GM18517 (cell line): Measurements from ENCODE around the gene SLC6A8.
"Not testable (repeated sequence)": the region's sequence is repeated elsewhere in the genome, so short reads cannot be mapped to it uniquely, and the experiment has no call there.

Source experiments
- ATAC-seq: cut with Tn5 transposase; IDR thresholded peaks from one replicate; pipeline ENCODE4 v1.9.1; 2021; ENCODE audit warnings: mild to moderate bottlenecking, moderate library complexity; ENCODE audit not compliant: unreplicated experiment

SLC6A8 gene

DNA sequence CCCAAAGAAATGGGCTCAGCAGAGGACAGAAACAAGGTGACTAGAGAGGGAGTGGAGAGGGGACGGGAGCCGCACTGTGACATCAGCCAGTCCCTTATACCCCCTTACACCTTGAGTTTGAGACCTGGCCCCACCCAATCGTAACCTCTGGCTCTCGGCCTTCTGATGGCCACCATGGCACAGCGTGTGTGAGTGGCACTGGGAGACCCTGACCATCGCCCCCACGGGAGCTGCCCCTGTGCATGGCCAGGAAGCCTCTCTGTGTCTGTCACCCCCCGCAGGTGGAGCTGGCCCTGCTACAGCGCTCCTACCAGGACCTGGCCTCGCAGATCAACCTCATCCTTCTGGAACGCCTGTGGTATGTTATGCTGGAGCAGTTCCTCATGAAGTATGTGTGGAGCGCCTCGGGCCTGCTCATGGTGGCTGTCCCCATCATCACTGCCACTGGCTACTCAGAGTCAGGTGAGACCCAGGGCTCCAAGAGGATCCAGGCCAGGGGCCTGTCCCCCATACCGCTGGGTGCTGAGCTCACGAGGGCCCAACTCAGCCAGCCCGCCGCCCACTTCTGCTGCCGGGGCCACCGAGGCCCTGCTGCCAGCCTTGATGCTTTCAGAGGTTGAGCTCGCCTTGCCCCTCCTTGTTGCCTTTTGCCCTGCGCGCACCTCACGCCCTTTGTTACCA lies 41.4 kb downstream of the SLC6A8 start:
- no peak for ATAC-seq

DNA sequence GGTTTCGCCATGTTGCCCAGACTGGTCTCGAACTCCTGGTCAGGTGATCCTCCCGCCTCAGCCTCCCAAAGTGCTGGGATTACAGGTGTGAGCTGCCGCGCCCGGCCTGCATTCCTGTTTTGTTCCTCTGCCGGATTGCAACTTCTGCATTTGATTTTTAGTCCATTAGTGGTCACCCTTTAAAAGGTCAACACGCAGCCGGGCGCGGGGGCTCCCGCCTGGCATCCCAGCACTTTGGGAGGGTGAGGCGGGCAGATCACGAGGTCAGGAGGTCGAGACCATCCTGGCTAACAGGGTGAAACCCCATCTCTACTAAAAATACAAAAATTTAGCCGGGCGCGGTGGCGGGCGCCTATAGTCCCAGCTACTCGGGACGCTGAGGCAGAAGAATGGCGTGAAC lies 42.4 kb downstream of the SLC6A8 start:
- ATAC-seq, result not testable (repeated sequence)

DNA sequence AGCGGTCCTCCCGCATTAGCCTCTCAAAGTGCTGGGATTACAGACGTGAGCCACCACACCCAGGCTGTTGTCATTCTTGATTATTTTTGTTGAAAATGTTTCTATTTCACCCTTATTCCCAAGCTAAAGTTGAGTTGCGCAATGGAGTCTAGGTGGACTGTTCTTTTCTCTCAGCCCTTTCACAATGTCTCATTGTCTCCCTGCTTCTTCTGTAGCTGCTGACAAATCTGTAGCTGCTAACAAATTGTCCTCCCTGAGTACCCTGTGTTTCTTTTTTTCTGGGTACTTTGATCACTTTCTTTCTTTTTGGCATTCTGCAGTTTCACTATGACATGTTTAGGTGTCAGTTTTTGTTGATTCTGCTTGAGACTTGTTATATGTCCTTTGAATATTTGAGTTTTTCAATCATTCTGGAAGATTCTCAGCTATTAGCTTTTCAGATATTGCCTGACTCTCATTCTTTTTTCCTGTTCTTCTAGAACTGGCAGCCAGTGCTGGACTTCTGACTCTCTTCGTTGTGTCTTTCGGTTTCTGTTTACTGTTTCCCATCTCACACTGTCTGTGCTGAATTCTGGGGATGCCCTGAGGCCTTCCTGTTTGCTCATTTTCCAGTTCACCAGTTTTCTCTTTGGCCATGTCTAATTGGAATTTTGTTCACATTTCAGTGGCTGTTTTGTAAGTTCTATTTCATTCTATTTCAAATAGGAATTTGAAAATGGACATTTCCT lies 43.6 kb downstream of the SLC6A8 start:
- ATAC-seq, result no peak

DNA sequence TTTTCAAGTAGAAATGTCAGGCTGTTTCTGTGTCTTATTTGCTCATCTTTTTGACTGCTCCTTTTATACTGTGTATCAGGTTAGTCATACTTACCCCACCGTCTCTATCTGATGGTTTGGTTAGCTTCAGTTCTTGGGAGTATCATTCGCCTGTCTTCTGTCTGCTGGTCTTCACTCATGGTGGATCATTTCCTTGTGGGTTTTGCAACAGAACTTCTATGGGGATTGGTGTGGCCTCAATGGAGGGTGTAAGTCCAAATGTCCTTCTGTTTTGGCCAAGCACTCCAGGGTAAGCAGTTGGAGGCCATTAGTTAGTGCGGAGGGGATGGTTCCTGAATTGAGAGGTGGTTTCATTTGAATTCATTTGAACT lies 44.1 kb downstream of the SLC6A8 start:
- no peak for ATAC-seq

DNA sequence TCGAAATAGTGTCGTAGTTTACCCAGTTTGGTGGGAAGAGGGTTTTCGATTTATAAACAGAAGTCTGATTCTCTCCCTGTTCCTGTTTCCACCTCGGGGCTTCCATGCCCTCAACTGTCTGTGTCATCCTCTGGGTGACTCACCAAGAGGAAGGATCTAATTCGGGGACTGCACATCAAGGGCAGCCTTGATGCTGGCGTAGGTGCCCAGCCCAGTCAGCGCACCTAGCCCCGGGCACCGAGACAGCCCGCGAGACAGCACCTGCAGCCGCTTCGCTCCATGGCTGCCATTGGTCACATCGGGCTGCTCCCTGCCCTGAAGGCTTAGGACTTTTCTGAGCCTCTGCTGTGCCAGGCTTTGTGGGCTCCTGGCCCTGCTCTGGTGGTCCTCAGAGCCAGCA lies 44.7 kb downstream of the SLC6A8 start:
- ATAC-seq, result no peak

DNA sequence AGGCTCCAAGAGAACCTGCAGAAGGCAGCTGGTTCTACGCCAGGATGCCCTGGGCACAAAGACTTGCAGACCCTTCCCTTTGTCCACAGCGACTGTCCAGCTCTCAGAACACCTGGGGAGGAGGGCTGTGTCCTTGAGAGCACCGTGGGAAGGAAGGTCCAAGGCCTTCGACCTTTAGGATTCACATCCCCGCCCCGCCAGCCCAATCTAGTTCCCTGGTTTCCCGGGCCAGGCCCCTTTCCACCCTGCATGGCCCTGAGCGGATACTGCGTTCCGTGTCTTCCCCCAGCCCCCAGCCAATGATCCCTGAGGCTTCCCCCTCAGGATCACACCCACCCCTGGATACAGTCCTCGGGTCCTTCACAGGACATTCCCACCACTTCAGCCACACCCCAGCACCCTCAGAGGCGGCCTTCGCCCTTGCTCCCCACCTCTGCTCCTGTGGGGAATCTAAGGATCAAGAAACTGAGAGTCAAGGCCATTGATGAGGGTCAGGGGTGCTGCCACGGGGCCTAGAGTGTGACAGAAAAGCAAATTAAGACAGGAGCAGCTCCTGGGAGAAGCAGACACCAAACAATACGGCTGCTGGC lies 46.0 kb downstream of the SLC6A8 start:
- no peak for ATAC-seq

DNA sequence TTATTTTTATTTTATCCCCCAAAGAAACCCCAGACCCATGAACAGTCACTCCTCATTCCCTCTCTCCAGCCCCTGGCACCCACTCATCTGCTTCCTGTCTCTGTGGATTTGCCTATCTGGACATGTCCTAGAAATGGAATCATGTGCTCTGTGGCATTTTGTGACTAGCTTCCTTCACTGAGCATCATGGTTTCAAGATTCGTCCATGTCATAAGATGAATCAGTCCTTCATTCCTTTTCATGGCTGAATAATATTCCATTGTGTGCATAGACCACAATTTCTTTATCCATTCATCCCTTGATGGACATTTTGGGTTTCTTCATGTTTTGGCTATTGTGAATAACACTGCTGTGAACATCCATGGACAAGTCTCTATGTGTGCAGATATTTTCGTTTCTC lies 47.1 kb downstream of the SLC6A8 start:
- no peak for ATAC-seq

DNA sequence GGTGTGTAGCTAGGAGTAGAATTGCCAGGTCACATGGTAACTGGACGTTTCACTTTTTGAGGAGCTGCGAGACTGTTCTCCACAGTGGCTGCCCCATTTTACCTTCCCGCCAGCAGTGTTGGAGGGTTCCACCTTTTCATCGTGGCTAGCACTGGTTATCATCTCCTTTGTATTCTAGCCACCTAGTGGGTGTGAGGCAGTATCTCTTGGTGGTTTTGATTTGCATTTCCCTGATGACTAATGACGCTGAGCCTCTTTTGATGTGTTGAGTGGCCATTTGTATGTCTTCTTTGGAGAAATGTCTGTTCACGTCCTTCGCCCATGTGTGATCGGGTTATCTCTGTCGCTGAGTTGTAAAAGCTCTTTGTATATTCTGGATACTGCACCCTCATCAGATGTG lies 47.5 kb downstream of the SLC6A8 start:
- ATAC-seq, result no peak

DNA sequence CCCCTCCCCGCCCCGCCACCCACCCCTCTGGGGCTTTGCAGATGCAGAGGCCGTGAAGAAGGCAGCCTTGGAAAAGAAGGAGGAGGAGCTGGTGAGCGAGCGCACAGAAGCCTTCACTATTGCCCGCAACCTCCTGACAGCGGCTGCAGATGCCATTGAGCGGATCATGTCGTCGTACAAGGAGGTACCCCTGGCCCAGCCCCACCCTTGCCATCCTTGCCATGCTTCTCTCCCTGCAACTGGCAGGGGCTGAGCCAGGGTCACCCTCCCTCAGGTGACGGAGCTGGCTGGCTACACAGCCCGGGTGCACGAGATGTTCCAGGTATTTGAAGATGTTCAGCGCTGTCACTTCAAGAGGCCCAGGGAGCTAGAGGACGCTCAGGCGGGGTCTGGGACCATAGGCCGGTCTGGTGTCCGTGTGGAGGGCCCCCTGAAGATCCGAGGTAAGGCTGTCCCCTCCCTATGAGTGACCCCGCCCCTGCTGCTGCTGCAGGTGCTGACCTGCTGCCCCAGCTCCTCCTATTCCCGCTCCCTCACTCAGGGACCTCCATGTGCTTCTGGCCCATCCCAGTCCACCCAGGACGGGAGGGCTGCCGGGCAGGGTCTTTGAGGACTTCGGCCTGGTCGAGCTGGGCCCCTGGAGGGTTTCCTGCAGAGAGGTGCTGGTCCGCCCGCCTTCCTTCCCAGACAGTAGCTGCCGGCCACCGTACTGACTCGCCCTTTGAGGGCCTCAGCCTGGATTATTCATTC lies 48.5 kb downstream of the SLC6A8 start:
- ATAC-seq, result no peak

DNA sequence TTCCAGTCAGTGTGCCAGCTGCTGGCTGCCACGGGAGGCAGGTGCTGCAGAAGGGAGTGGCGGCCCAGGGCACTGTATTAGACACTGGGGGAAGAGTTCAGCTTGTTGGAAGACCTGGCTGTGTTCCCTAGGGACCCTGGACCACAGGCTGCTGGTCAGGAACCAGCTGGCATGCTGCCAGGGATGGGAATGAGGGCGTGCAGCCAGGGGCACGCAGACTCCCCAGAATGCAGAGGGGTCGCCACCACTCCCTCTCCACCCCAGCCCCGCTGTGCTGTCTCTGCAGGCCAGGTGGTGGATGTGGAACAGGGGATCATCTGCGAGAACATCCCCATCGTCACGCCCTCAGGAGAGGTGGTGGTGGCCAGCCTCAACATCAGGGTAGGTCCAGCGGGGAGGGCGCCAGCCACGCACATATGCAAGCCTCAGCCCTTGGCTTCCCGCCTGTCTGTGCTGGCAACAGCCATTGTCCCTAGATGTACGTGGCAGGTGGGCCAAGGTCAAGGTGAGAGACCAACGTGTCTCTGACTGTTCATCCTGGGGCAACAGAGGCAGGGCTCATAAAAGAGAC lies 49.2 kb downstream of the SLC6A8 start:
- no peak for ATAC-seq

DNA sequence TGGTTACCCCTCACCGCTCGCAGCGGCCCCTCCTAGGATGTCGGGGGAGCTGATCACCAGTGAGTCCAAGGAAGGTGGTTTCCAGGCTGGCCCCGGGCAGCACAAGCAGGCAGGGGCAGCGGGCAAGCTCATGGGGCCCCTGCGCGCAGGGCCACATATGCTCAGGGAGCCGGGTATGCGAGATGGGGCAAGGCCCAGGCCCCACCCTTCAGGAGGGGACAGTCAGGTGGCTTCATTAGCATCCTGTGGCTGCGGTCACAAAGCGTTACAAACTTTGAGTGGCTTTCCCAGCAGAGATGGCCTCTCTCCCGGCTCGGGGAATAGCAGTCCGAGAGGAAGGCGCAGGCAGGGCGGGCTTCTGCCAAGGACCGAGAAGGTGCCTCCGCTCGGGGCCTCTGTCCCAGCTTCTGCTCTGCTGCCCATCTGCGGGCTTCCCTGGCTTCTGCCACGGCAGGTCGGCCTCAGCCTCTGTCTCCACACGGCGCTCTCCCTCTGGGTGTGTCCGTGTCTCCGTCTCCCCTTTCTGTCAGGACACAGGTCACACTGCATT lies 50.4 kb downstream of the SLC6A8 start:
- no peak for ATAC-seq

DNA sequence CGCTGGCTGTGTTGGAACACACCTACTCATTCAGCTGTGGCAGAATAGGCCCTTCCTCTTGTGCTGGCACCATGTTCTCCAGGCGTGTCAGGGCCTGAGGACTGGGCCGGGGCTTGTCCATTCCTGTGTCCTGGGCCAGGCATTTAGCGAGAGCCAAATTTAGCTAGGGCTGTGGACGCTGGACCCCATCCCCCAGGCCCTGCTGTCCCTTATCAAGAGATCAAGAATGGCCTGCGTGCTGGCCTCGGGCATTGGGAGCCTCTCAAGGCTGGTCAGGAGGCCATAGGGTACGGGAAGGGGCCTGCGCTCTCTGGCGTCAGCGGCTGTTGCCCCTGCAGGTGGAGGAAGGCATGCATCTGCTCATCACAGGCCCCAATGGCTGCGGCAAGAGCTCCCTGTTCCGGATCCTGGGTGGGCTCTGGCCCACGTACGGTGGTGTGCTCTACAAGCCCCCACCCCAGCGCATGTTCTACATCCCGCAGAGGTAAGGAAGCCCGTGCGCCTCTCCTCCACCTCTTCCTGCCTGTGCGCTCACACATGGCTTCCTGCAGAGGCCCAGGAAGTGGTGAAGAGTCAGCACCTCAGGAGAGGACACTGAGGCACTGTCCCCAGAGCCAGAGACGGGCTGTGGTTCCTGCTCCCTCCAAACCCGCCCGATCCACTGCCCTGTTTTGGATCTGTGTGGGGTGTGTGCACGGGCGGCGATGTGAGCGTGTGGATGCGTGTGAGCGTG lies 52.2 kb downstream of the SLC6A8 start:
- ATAC-seq, result no peak

DNA sequence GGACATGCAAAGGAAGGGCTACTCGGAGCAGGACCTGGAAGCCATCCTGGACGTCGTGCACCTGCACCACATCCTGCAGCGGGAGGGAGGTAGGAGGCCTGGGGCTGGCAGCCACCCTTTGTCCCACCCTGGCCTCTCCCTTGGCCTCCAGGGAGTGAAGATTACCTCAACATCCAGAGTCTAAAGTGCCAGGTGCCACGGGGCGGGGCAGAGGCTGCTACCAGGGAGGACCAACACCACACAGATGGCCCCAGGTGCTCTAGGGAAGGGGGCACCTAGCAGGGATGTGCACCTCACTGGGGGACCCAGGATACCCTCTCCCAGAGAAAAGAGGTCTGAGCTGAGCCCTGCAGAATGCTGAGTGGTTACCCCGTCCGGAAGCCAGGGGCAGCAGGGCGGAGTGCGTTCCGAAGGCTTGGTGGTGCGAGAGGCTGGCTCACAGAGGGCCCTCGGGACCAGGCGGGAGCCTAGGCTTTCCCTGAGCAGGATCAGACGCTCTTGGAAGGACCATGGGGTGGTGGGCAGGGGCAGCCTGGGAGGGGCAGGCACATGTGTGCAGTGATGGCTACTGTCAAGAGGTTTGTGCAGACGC lies 53.0 kb downstream of the SLC6A8 start:
- ATAC-seq, result no peak

DNA sequence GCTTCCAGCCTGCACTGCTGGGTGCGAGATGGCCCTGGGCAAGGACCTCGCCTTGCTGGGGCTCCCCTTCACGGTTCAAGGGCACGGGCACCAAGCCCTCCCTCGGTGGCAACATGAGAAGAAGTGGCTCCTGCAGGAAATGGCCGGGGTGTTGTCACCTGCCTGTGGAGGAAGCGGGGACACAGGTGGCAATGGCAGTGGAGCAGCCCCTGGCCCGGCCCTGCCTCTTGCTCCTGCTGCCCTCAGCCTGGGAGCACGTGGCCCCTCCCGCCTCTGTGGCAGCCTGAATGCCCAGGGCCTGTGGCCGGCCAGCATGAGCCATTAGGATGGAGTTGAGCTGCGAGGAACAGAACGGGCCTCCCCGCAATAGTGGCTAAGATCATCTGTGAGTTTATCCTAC lies 53.7 kb downstream of the SLC6A8 start:
- ATAC-seq, result no peak

DNA sequence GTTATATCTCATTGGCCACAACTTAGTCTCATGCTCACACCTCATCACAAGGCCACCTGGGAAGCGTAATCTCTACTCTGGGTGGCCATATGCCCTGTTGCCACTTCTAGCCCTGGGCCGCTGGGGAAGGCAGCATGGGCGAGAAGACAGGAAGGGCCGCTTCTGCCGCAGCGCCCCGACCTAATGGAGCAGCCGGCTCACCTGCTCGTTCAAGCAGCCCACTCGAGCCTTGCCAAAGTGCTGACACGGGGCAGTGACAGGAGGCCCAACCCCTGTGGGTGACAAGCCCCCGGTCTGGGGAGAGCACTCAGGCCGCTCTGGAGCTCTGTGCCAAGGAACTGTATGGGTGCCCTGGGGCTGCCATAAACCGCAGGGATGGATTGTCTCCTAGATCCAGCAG lies 54.4 kb downstream of the SLC6A8 start:
- ATAC-seq, result not testable (repeated sequence)

DNA sequence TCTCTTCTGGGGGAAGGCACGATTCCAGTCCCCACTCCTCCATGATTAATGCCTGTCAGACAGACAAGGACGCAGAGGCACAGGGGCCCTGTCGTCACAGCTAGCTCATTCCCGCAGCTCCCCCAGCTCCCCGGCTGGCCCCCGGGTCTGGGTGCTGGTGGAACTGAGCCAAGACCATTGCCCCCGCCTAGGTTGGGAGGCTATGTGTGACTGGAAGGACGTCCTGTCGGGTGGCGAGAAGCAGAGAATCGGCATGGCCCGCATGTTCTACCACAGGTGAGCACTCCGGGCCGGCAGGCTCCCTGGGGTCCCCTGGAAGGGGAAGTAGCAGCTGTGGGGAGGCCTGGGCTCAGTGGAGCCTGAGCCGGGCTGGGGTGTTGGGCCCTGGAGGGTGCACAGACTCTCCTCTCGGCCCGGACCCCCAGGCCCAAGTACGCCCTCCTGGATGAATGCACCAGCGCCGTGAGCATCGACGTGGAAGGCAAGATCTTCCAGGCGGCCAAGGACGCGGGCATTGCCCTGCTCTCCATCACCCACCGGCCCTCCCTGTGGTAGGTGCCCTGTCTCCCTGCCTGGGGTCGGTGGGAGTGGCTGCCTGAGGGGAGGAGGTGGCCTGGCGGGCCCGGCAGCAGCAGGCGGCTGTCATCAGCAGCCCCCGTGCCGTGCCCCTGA lies 55.2 kb downstream of the SLC6A8 start:
- ATAC-seq, result not testable (repeated sequence)

DNA sequence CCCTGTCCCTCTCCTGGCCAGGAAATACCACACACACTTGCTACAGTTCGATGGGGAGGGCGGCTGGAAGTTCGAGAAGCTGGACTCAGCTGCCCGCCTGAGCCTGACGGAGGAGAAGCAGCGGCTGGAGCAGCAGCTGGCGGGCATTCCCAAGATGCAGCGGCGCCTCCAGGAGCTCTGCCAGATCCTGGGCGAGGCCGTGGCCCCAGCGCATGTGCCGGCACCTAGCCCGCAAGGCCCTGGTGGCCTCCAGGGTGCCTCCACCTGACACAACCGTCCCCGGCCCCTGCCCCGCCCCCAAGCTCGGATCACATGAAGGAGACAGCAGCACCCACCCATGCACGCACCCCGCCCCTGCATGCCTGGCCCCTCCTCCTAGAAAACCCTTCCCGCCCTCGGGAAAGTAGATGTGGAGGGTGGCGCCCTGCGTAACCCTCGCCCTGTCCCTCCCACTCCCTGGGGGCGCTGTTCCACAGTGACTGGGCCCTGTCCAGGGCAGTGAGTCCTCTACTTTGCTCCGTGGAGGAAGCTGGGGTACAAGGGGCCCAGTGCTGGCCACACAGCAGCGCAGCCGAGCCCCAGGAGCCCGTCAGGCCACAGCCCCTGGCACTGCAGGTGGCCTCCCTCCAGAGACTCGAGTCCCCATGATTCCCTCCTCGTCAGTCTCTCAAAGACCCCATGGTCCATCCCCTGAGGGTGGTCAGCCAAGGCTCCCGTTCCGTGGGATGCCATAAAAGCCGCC lies 55.9 kb downstream of the SLC6A8 start:
- not testable (repeated sequence) for ATAC-seq

DNA sequence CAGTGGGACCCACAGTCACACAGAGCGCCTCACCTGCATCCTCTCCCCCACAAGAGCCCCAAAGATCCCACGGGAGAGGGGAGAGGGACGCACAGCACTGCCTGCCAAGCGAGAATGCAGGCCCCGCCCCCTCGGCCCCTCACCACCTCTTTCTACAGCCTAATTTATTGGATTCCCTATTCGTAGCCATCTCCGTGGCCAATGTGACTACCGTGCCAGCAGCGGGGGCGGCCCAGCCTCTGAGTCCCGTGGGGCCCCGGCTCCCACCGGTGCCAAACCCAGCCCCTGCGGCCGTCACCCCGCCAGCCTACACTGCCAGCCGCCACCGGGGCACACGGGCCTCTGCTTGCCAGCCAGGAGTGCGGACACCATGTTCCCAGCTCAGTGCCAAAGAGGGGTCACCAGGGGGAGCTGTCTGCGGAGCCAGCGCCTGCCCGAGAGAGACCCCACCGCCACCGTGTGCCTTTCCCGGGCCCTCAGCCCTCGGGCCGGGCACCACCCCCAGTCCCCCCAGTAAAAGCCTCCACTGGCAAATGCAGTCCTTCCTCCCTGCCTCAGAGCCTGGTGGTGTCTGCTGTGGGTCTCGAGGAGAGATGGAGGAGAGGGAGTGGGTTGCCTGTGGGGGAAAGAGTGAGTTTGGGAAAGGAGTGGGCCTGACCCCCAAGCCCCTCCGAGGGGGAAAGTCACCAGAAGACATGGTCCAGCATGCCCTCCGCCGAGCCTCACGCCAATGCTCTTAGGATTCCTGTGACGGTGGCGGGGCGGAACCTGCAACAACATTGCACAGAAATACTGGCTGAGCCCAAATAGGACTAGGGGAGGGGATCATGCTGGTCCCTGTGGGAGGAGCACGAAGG lies 56.7 kb downstream of the SLC6A8 start:
- no peak for ATAC-seq
